H9 (cell line): ENCODE data around the gene VAV2. TPM values are rescaled to one million over a fixed set of nuclear protein-coding genes. Genes with fewer than 3 reads are reported as not detected.
A peak's percentile ranks its signal among the peaks of the same experiment; 100 is the strongest.

Experiments
- DNase-seq: peaks from one replicate; pipeline ENCODE4 v3.0.0-alpha.2; 2017
- H2AFZ ChIP-seq: one replicate; pipeline ENCODE4 v1.6.1; 2013; ENCODE audit warnings: mild to moderate bottlenecking, low read length, control low read depth, moderate library complexity
- H2AK5ac ChIP-seq: 2 replicates; pipeline ENCODE4 v1.6.1; 2013; ENCODE audit warnings: low read length, control low read depth, mixed read lengths; ENCODE audit not compliant: insufficient read length
- H2BK120ac ChIP-seq: one replicate; pipeline ENCODE4 v1.6.1; 2013; ENCODE audit warnings: low read depth, mild to moderate bottlenecking, low read length, control low read depth, inconsistent platforms; ENCODE audit not compliant: poor library complexity, severe bottlenecking
- H2BK12ac ChIP-seq: 2 replicates; pipeline ENCODE4 v1.6.1; 2013; ENCODE audit warnings: low read length, control low read depth, mixed read lengths, low read depth; ENCODE audit not compliant: insufficient read length
- H2BK15ac ChIP-seq: 2 replicates; pipeline ENCODE4 v1.6.1; 2013; ENCODE audit warnings: low read depth, low read length, control low read depth
- H2BK20ac ChIP-seq: one replicate; pipeline ENCODE4 v1.6.1; 2013; ENCODE audit warnings: low read depth, mild to moderate bottlenecking, low read length, control low read depth, inconsistent platforms; ENCODE audit not compliant: poor library complexity, severe bottlenecking
- H2BK5ac ChIP-seq: 2 replicates; pipeline ENCODE4 v1.6.1; 2013; ENCODE audit warnings: low read length, control low read depth, mixed read lengths; ENCODE audit not compliant: insufficient read length
- H3K14ac ChIP-seq: 2 replicates; pipeline ENCODE4 v1.6.1; 2013; ENCODE audit warnings: low read length, control low read depth; ENCODE audit not compliant: insufficient read depth
- H3K18ac ChIP-seq: 2 replicates; pipeline ENCODE4 v1.6.1; 2013; ENCODE audit warnings: low read depth, mild to moderate bottlenecking, mixed read lengths, low read length, control low read depth; ENCODE audit not compliant: insufficient read length
- H3K23ac ChIP-seq: 2 replicates; pipeline ENCODE4 v1.6.1; 2013; ENCODE audit warnings: low read length, control low read depth, mixed read lengths, low read depth; ENCODE audit not compliant: insufficient read length
- H3K23me2 ChIP-seq: 2 replicates; pipeline ENCODE4 v1.6.1; 2013; ENCODE audit warnings: low read depth, mild to moderate bottlenecking, mixed read lengths, low read length, control low read depth; ENCODE audit not compliant: insufficient read length, poor library complexity, severe bottlenecking
- H3K27ac ChIP-seq: 2 replicates; pipeline ENCODE4 v1.5.1; 2013; ENCODE audit warnings: low read length, control low read depth, mixed read lengths, low read depth; ENCODE audit not compliant: insufficient read length
- H3K27me3 ChIP-seq: 2 replicates; pipeline ENCODE4 v1.6.1; 2013; ENCODE audit warnings: low read length, control low read depth, inconsistent platforms; ENCODE audit not compliant: insufficient read depth
- H3K4ac ChIP-seq: 2 replicates; pipeline ENCODE4 v1.6.1; 2013; ENCODE audit warnings: low read depth, mild to moderate bottlenecking, control low read depth, inconsistent platforms, low read length, moderate library complexity
- H3K4me1 ChIP-seq: 2 replicates; pipeline ENCODE4 v1.6.1; 2013; ENCODE audit warnings: low read length, control low read depth, inconsistent platforms; ENCODE audit not compliant: insufficient read depth
- H3K4me2 ChIP-seq: 2 replicates; pipeline ENCODE4 v1.6.1; 2013; ENCODE audit warnings: low read length, control low read depth, mixed read lengths; ENCODE audit not compliant: insufficient read length, insufficient read depth
- H3K56ac ChIP-seq: 2 replicates; pipeline ENCODE4 v1.6.1; 2013; ENCODE audit warnings: low read depth, mild to moderate bottlenecking, mixed read lengths, low read length, control low read depth; ENCODE audit not compliant: insufficient read length
- H3K79me1 ChIP-seq: 2 replicates; pipeline ENCODE4 v1.6.1; 2013; ENCODE audit warnings: low read depth, mild to moderate bottlenecking, moderate library complexity, low read length, control low read depth, inconsistent platforms; ENCODE audit not compliant: insufficient read depth, poor library complexity, severe bottlenecking
- H3K79me2 ChIP-seq: 2 replicates; pipeline ENCODE4 v1.6.1; 2013; ENCODE audit warnings: low read length, control low read depth, inconsistent platforms; ENCODE audit not compliant: insufficient read depth
- H3K9ac ChIP-seq: 2 replicates; pipeline ENCODE4 v1.6.1; 2013; ENCODE audit warnings: low read length, control low read depth, mixed read lengths; ENCODE audit not compliant: insufficient read length; ENCODE audit errors: extremely low read depth
- H3K9me3 ChIP-seq: one replicate; pipeline ENCODE4 v1.6.1; 2013; ENCODE audit warnings: low read depth, low read length, inconsistent platforms; ENCODE audit not compliant: control insufficient read depth
- H3T11ph ChIP-seq: one replicate; pipeline ENCODE4 v1.6.1; 2013; ENCODE audit warnings: mild to moderate bottlenecking, low read length, control low read depth, inconsistent platforms
- H4K20me1 ChIP-seq: one replicate; pipeline ENCODE4 v1.6.1; 2013; ENCODE audit not compliant: control insufficient read depth, insufficient read length, insufficient read depth
- H4K5ac ChIP-seq: 2 replicates; pipeline ENCODE4 v1.6.1; 2013; ENCODE audit warnings: low read depth, mild to moderate bottlenecking, mixed read lengths, low read length, control low read depth; ENCODE audit not compliant: insufficient read length
- H4K8ac ChIP-seq: replicated peaks from 2 replicates; pipeline ENCODE4 v1.6.1; 2013; ENCODE audit warnings: low read length, control low read depth, mixed read lengths, low read depth; ENCODE audit not compliant: insufficient read length
- H4K91ac ChIP-seq: 2 replicates; pipeline ENCODE4 v1.6.1; 2013; ENCODE audit warnings: low read depth, mild to moderate bottlenecking, moderate library complexity, mixed read lengths, low read length, control low read depth; ENCODE audit not compliant: insufficient read length
- H3K27ac Mint-ChIP-seq, 3 experiments: 2 replicates in 2 of 3; 3 replicates in 1 of 3; pipeline ENCODE4 v1.8.0; 2020 to 2021; ENCODE audit warnings: mixed read lengths in 3 of 3, mild to moderate bottlenecking in 1 of 3, moderate library complexity in 1 of 3
- H3K27me3 Mint-ChIP-seq: 2 replicates; pipeline ENCODE4 v1.8.0; 2021; ENCODE audit warnings: low read depth, mild to moderate bottlenecking, moderate library complexity, mixed read lengths
- H3K36me3 Mint-ChIP-seq, 3 experiments: 2 replicates in 2 of 3; 3 replicates in 1 of 3; pipeline ENCODE4 v1.8.0; 2020 to 2021; ENCODE audit warnings: low read depth in 3 of 3, mixed read lengths in 3 of 3; ENCODE audit not compliant: insufficient read depth in 1 of 3
- H3K4me1 Mint-ChIP-seq, 2 experiments: 2 replicates each; pipeline ENCODE4 v1.8.0; 2020; ENCODE audit warnings: mixed read lengths in 2 of 2
- H3K4me3 Mint-ChIP-seq, 2 experiments: 2 replicates in 1 of 2; 3 replicates in 1 of 2; pipeline ENCODE4 v1.8.0; 2020 to 2021; ENCODE audit warnings: mild to moderate bottlenecking in 2 of 2, mixed read lengths in 2 of 2, moderate library complexity in 1 of 2
- H3K9me3 Mint-ChIP-seq, 2 experiments: 2 replicates in 1 of 2; 3 replicates in 1 of 2; pipeline ENCODE4 v1.8.0; 2020; ENCODE audit warnings: mild to moderate bottlenecking in 2 of 2, mixed read lengths in 2 of 2, moderate library complexity in 1 of 2
- WGBS: extraction: QIAGEN DNeasy Blood & Tissue Kit; methylation state at CpG from one replicate; pipeline ENCODE4 v1.1.7; 2013; ENCODE audit warnings: missing lambda C conversion rate, low lambda C conversion rate, mixed read lengths; ENCODE audit not compliant: insufficient read length; ENCODE audit errors: extremely low coverage; 5-methylcytosine and 5-hydroxymethylcytosine counted together
- total RNA-seq: library from RNA; stranded (reverse); gene quantifications from 2 replicates; pipeline ENCODE4 v1.2.1, GENCODE V29; 2021
- TF ChIP-seq, protein P1 (sequence below): fragments of 200-600 bp; sonication (generic); conservative IDR thresholded peaks from 3 replicates; pipeline ENCODE4 v1.8.0; 2021; ENCODE audit warnings: antibody characterized with exemption, mild to moderate bottlenecking

Gene VAV2
- total RNA-seq, 1 experiment from 2014 or later = 58.7 TPM

DNA sequence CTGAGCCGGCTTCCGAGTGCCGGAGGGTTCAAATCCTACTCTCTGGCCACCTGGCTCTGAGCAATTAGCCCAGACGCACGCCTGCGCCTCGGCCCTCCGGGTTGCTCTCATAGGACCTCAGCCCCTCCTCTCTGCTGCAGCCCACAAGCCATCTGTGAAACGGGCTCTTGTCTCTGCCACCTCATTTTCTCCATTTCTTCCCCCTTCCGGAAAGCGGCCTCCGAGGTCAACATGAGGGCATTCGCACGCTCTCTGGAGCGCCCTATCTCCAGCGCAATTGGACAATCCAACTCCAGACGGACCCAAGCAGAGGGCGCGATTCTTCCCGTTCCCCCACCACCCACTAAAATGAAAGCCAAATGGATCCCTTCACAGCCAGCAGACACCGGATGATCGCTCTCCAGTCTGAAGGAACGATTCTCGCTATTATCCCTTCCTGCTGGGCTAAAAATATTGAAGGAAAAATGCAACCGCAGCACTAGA, 41.5 kb downstream of the VAV2 start:
- H2AK5ac ChIP-seq = no peak overlapping the region
- no CpG with 5 or more reads among the region's 25 CpGs for WGBS
- no peaks in the 10 kb centered on the region for H3K27me3 Mint-ChIP-seq

More for the DNA sequence above, 41.5 kb downstream of the VAV2 start:
- H3K27ac Mint-ChIP-seq = peak overlapping the region; percentile 57 to 81 (median 73); a peak in 6 of 7 replicates
- no peak overlapping the region for H4K91ac ChIP-seq
- H3K56ac ChIP-seq = no peak overlapping the region
- peaks cover 0 to 17% (median 1%) of the 10 kb centered on the region in 3 experiments; a peak in 2 of 7 replicates for H3K36me3 Mint-ChIP-seq
- H3K4me1 Mint-ChIP-seq = peaks cover 33 to 39% of the 10 kb centered on the region in 2 experiments
- no peak overlapping the region for H3K23ac ChIP-seq
- H3K4ac ChIP-seq = no peak overlapping the region
- no peaks in the 10 kb centered on the region for H3K9me3 Mint-ChIP-seq
- no peak for DNase-seq
- peaks cover 7% of the 10 kb centered on the region; the same call in 1 of the 2 replicates for H3K79me2 ChIP-seq
- H3K23me2 ChIP-seq = no peaks in the 10 kb centered on the region
- no peak overlapping the region for H2AFZ ChIP-seq
- H2BK20ac ChIP-seq = no peak overlapping the region
- H2BK15ac ChIP-seq = no peak overlapping the region
- H3K27ac ChIP-seq = no peak overlapping the region
- no peak overlapping the region for H3K4me2 ChIP-seq
- no peak overlapping the region for H3K14ac ChIP-seq
- H3T11ph ChIP-seq = no peak overlapping the region
- TF ChIP-seq, protein P1, sequence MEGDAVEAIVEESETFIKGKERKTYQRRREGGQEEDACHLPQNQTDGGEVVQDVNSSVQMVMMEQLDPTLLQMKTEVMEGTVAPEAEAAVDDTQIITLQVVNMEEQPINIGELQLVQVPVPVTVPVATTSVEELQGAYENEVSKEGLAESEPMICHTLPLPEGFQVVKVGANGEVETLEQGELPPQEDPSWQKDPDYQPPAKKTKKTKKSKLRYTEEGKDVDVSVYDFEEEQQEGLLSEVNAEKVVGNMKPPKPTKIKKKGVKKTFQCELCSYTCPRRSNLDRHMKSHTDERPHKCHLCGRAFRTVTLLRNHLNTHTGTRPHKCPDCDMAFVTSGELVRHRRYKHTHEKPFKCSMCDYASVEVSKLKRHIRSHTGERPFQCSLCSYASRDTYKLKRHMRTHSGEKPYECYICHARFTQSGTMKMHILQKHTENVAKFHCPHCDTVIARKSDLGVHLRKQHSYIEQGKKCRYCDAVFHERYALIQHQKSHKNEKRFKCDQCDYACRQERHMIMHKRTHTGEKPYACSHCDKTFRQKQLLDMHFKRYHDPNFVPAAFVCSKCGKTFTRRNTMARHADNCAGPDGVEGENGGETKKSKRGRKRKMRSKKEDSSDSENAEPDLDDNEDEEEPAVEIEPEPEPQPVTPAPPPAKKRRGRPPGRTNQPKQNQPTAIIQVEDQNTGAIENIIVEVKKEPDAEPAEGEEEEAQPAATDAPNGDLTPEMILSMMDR = no peak
- H2BK120ac ChIP-seq = no peak overlapping the region
- no peak overlapping the region for H4K8ac ChIP-seq
- no peak overlapping the region for H2BK5ac ChIP-seq
- H3K27me3 ChIP-seq = no peaks in the 10 kb centered on the region
- H4K20me1 ChIP-seq = peaks cover 4% of the 10 kb centered on the region
- H3K9ac ChIP-seq = no peak overlapping the region
- H3K4me3 Mint-ChIP-seq = no peak overlapping the region
- H3K18ac ChIP-seq = no peak overlapping the region
- H3K79me1 ChIP-seq = peaks cover 6% of the 10 kb centered on the region
- peaks cover 2% of the 10 kb centered on the region; the same call in 1 of the 2 replicates for H3K4me1 ChIP-seq
- H4K5ac ChIP-seq = no peak overlapping the region
- no peaks in the 10 kb centered on the region for H3K9me3 ChIP-seq
- H2BK12ac ChIP-seq = no peak overlapping the region
